HUDEP-2 (cell line): ENCODE data around the gene IFNB1.

ENCODE experiments used
- DNase-seq, 76 experiments: peaks; one replicate each; lab custom pipeline; 2025; ENCODE audit not compliant: unreplicated experiment in 76 of 76; lab: John Stamatoyannopoulos, UW

IFNB1 gene

DNA sequence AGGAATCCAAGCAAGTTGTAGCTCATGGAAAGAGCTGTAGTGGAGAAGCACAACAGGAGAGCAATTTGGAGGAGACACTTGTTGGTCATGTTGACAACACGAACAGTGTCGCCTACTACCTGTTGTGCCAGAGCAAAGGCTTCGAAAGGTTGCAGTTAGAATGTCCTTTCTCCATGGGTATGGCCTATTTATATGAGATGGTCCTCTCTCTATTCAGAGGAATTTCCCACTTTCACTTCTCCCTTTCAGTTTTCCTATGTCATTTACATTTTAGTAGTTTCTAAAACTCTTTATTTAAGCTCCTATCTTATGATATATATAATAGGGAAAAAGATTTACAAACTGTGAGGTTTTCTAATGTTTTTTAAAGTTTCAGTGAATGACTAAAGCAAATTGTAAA is at the start of gene IFNB1:
TSS of gene IFNB1 (minus strand) at position 162 of the 400 bp plus-strand sequence. CDS start at position 89, 73 bp downstream.
- no peak for DNase-seq

DNA sequence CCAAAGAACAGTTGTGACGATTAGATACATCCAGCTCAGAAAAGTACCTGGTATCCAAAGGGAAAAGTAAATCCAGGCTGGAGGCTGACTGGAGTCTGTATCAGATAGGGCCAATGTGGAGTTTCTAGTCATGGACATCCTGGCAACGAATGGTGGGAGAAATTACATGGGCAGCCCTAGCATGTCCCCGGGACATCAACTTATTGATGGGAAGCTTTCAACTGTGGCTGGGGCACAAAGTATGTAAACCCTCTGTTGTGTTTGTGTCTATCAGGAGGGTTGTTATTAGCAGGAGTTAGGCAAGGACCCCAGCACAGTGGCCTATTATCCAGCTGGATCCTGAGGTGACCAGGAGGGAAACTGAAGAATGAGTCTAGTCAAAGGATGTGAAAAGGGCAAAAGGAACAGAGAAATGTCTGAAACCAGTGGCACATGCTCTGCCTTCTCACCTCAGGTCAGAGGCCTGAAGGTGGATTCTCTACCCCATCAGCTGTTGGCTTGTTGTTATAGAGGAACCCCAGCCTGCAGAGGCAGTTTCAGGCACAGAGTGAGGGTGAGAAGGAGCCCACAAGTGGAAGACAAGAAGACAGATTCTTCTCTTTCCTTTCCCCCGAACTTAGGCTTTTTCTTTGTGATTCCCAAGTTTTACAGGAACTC is 44.0 kb upstream of the IFNB1 start:
- DNase-seq: no peak

- no peak for DNase-seq
Observed at GRCh38 chr9:21121079-21121478, 43.3 kb upstream of the IFNB1 start.

DNA sequence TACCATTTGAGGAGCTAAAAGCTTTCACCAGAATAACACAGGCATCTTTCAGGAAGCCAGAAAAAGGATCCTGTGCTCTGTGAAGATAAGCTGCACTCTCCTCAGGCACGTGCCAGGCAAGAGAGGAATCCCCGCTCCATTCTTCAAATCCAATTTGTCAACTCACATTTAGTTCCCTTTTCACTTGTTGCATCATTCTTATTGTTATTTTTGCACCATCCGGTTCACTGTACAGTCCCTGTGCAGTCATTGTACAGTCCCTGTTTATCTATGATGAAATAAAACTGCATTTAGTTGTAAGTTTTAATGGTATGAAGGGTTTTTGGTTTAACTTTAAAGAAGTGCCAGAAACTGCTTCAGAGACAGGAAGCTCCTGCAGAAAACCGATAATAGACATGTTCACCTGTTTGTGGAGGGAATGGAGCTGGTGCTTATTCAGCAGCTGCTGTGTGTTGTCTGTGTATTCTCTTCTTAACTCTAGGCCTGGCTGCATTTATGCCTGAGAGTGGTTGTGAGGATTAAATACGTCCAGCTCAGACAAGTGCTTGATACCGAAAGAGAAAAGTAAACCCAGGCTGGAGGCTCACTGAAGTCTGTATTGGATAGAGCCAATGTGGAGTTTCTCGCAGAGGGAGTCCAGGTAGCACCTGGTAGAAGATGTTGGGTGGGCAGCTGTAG is 41.5 kb upstream of the IFNB1 start:
- DNase-seq: no peak

GRCh38 chr9:21114311-21114710 is 36.6 kb upstream of the IFNB1 start:
- no peak for DNase-seq

- peak in 29 of 76 experiments; percentile 1 to 61 (median 35) for DNase-seq
Observed at GRCh38 chr9:21110708-21111576, 33.2 kb upstream of the IFNB1 start.

DNA sequence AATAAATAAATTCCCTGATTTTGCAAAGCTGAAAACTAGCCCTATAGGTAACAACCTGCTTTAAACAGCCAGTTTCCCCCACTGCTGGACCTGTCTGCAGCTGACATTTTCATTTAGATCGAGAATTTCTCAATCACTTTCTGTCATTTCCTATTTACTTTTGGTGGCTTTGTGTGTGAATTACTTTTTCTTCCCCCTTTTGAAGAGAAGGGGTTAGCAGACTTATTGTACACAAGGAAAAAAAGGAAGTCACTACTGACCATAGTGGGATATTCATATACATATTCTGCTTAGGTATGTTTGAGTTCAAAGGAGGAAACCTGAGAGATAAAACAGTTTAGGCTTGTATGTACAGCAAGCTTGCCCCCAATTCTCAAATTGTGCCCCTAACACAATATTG is 27.0 kb upstream of the IFNB1 start:
- DNase-seq: no peak

DNA sequence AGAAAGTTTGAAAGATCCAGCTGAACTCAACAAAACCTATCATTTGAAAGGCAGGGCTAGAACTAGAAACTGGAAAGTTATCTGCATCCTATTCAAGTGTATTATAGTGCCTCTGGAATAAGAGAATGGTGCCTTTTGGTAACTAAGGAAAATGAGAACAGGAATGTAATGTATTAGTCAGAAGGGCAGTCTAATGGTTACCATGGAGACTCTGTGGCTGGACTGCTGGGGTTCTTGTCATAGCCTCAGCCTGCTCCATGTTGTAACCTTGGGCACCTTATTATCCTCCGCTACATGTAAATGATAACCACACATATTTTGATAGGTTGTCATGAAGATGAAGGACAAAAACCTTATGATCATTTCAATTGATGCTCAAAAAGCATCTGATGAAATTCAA is 24.6 kb upstream of the IFNB1 start:
- no peak for DNase-seq

DNA sequence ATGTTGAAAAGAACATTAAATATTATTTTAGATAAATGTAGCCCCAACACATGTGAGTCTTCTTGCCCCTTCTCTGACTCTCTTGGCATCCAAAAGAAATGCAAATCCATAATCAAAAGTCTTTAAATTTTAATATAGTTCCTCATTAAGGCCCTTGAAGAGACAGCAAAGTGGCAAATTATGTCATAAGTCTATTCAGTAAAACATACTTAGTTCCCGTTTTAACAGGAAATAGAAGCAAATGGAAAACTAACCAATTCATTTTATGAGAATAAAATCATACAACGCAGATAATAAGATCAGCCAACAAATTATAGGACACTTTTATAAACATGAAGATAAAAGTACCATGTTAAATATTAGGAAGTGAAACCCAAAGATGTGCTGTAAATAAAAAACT is 20.1 kb upstream of the IFNB1 start:
- no peak for DNase-seq

GRCh38 chr9:21096901-21097255 is 19.1 kb upstream of the IFNB1 start:
- DNase-seq: no peak

DNA sequence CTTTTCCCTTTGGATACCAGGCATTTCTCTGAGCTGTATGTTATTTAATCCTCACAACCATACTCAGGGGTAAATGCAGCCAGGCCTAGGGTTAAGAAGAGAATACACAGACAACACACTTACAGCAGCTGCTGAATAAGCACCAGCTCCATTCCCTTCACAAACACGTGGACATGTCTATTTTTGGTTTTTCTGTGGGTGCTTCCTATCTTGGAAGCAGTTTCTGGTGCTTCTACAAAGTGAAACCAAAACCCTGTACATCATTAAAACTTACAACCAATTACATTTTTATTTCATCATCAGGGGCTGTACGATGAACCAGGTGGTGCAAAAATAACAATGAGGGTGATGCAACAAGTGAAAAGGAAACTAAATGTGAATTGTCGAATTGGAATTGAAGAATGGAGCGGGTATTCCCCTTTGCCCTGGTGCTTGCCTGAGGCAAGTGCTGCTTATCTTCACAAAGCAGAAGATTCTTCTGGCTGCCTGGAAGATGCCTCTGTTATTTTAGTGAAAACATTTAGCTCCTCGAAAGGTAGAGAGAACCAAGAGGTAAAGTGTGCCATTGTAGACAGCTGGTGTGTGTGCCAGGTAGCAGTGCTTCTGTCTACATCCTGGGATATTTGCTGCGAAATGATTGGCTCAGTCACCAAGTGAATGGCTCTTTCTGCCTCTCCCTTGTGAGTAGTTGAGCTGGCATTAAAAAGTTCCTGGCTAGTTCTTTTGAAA is 18.6 kb upstream of the IFNB1 start:
- DNase-seq: peak in 11 of 76 experiments; percentile 10 to 44 (median 20)

DNA sequence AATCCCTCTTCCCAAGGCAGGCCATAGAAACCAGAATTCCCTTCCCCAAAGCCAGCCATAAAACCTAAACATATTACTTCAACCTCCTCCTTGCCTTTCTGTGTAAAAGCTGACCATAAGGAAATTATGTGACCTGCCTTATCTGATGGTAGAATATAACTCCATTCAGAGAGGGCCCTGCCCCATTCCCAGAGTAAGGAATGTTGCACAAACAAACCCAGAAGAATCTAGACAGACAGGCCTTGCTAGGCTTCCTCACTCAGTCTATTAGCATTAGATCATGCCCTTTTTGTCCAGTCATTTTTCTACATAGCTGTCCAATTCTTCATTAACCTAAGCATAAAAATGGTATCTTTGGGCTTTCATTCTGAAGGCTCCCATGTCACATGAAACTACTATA is 17.8 kb upstream of the IFNB1 start:
- DNase-seq: no peak

DNA sequence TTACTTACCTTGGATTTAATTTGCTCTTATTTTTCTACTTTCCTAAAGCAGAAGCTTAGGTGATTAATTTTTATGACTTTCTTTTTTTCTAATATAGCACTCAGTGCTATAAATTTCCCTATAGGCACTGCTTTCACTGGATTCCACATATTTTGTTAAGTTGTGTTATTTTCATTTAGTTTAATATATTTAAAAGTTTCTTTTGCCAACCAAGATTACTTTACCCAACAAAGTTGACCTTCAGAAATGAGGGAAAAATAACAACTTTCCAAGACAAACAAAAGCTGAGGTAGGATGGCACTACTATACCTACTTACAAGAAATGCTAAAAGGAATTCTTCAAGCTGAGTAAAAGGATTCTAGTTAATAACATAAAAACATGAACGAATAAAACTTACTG is 8.8 kb upstream of the IFNB1 start:
- no peak for DNase-seq

DNA sequence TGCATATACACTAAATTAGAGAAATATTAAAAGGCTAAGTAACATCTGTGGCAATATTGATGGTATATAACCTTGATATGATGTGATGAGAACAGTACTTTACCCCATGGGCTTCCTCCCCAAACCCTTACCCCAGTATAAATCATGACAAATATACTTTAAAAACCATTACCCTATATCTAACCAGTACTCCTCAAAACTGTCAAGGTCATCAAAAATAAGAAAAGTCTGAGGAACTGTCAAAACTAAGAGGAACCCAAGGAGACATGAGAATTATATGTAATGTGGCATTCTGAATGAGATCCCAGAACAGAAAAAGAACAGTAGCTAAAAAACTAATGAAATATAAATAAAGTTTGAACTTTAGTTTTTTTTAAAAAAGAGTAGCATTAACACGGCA is 7.3 kb upstream of the IFNB1 start:
- no peak for DNase-seq

DNA sequence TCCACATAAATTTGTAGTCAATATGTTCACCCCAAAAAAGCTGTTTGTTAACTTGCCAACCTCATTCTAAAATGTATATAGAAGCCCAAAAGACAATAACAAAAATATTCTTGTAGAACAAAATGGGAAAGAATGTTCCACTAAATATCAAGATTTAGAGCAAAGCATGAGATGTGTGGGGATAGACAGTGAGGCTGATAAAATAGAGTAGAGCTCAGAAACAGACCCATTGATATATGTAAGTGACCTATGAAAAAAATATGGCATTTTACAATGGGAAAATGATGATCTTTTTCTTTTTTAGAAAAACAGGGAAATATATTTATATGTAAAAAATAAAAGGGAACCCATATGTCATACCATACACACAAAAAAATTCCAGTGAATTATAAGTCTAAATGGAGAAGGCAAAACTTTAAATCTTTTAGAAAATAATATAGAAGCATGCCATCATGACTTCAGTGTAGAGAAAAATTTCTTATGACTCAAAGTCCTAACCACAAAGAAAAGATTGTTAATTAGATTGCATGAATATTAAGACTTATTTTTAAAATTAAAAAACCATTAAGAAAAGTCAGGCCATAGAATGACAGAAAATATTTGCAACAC is 6.6 kb upstream of the IFNB1 start:
- no peak for DNase-seq

GRCh38 chr9:21082671-21083070 is 4.9 kb upstream of the IFNB1 start:
- DNase-seq: no peak

DNA sequence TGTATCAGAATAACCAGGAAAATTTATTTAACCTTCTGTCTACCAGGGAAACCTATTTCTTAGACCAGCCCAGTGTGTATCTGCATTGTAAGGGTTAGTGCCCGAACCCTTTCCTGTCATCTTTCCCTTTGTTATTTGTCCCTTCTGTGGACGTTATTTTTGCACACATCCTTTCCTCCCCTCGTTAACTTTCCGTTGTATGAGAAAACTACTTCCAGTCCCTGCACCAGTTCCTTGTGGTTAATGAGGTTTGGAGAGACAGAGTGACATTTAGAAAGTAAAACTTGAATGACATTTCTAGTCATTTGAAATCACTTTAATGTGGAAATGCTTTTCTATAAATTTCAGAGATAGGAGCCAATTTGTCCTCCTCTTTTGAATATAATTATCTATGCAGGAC is 4.3 kb upstream of the IFNB1 start:
- no peak for DNase-seq

DNA sequence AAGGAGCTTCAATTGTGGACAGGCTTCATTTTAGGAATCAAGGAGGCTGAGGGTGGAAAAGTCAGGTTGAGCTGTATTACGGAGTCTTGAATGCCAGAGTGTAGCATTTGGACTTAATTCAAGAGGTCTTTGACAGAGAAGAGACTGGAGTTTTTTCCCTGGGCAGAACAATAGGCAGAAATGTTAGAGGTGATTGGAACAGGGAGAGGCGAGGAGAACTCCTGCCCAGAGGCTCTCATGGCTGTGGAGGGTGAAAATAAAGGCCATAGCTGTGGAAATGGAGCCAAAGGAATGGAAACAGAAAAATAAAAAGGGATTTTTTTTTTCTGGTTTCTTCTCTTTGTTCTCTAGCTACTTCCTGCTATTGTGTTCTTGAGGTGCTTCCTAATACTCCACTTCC is 3.7 kb upstream of the IFNB1 start:
- no peak for DNase-seq

- no peak for DNase-seq
Observed at GRCh38 chr9:21080793-21081192, 3.1 kb upstream of the IFNB1 start.

GRCh38 chr9:21078702-21079101 is 960 bp upstream of the IFNB1 start:
- peak in 2 of 76 experiments; percentile 5 to 15 for DNase-seq

GRCh38 chr9:21075484-21075883 is 2.3 kb downstream of the IFNB1 start:
- DNase-seq: no peak
